ENCODE data around the gene CLSTN3.
"Not testable (repeated sequence)": the region's sequence is repeated elsewhere in the genome, so short reads cannot be mapped to it uniquely, and the experiment has no call there.

CLSTN3 gene

GRCh38 chr12:7103837-7104584 is 26.2 kb upstream of the CLSTN3 start:
- ATAC-seq (ENCODE audit: low read depth) (no peak), DNase-seq (ENCODE audit: low spot score) (no peak)
- Histone ChIP-seq H3K27ac (ENCODE audit: poor library complexity, severe bottlenecking) (no peak overlapping the region), H3K27me3 (ENCODE audit: insufficient read depth, poor library complexity, severe bottlenecking) (no peaks in the 10 kb centered on the region), H3K36me3 (ENCODE audit: low read depth) (peaks cover 13% of the 10 kb centered on the region; the same call in 1 of the 2 replicates), H3K4me3 (ENCODE audit: severe bottlenecking) (no peak overlapping the region), H3K4me1 (ENCODE audit: insufficient read depth, poor library complexity, severe bottlenecking) (no peaks in the 10 kb centered on the region), H3K9me3 (ENCODE audit: severe bottlenecking) (no peaks in the 10 kb centered on the region)
- no peak for TF ChIP-seq CTCF (IDR thresholded peaks at IDR 0.05; ENCODE audit: poor library complexity, severe bottlenecking)

DNA sequence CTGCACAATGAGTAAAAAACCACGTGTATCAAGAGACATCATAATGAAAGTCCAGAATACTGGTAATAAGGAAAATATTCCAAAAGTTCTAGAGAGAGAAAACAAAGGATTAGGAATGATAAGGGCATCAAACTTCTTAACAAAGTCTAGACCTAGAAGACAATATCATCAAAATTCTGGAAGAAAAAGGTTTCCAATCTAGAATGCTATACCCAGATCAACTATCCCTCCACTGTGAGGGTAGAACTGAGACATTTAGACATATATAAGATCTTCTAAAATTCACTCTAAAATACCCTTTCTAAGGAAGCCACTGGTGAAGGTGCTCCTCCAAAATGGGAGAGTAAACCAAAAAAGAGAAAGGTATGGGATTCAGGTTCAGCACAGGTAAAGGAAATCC is 24.1 kb upstream of the CLSTN3 start:
- Histone ChIP-seq H3K36me3 (ENCODE audit: low read depth) (peaks cover 13% of the 10 kb centered on the region; the same call in 1 of the 2 replicates), H3K27me3 (ENCODE audit: insufficient read depth, poor library complexity, severe bottlenecking) (no peaks in the 10 kb centered on the region), H3K4me3 (ENCODE audit: severe bottlenecking) (no peak overlapping the region), H3K27ac (ENCODE audit: poor library complexity, severe bottlenecking) (no peak overlapping the region), H3K4me1 (ENCODE audit: insufficient read depth, poor library complexity, severe bottlenecking) (no peaks in the 10 kb centered on the region), H3K9me3 (ENCODE audit: severe bottlenecking) (no peaks in the 10 kb centered on the region)
- no peak for ATAC-seq (ENCODE audit: low read depth)
- DNase-seq (ENCODE audit: low spot score) = no peak
- no peak for TF ChIP-seq CTCF (IDR thresholded peaks at IDR 0.05; ENCODE audit: poor library complexity, severe bottlenecking)

DNA sequence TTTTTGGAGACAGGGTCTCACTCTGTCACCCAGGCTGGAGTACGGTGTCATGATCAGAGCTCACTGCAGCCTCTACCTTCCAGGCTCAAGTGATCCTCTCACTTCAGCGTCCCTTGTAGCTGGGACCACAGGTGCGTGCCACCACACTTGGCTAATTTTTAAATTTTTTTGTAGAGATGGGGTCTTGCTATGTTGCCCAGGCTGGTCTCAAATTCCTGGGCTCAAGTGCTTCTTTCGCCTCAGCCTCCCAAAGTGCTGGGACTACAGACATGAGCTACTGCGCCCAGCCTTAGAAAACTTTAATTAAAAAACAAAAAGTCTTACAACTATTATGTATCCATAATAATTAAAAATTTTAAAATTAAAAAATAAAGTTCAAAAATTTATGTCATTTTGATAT is 23.0 kb upstream of the CLSTN3 start:
- ATAC-seq (ENCODE audit: low read depth) = not testable (repeated sequence)

GRCh38 chr12:7107636-7108002 is 22.6 kb upstream of the CLSTN3 start:
- no peak for DNase-seq (ENCODE audit: low spot score)
- no peak; the same call in 2 of the 3 replicates for ATAC-seq (ENCODE audit: low read depth)
- H3K4me3 ChIP-seq (ENCODE audit: severe bottlenecking) = peak overlapping the region; percentile 46
- TF ChIP-seq CTCF (IDR thresholded peaks at IDR 0.05; ENCODE audit: poor library complexity, severe bottlenecking) = no peak
- H3K27ac ChIP-seq (ENCODE audit: poor library complexity, severe bottlenecking) = peak overlapping the region; percentile 80
- no peaks in the 10 kb centered on the region for H3K9me3 ChIP-seq (ENCODE audit: severe bottlenecking)
- H3K36me3 ChIP-seq (ENCODE audit: low read depth) = peaks cover 13% of the 10 kb centered on the region
- no peaks in the 10 kb centered on the region for H3K4me1 ChIP-seq (ENCODE audit: insufficient read depth, poor library complexity, severe bottlenecking)
- no peaks in the 10 kb centered on the region for H3K27me3 ChIP-seq (ENCODE audit: insufficient read depth, poor library complexity, severe bottlenecking)

More for the DNA sequence above, 23.0 kb upstream of the CLSTN3 start:
- H3K27me3 ChIP-seq (ENCODE audit: insufficient read depth, poor library complexity, severe bottlenecking); H3K27ac ChIP-seq (ENCODE audit: poor library complexity, severe bottlenecking); H3K4me3 ChIP-seq (ENCODE audit: severe bottlenecking); H3K9me3 ChIP-seq (ENCODE audit: severe bottlenecking); H3K4me1 ChIP-seq (ENCODE audit: insufficient read depth, poor library complexity, severe bottlenecking); DNase-seq (ENCODE audit: low spot score): not testable (repeated sequence)
- peaks cover 13% of the 10 kb centered on the region for H3K36me3 ChIP-seq (ENCODE audit: low read depth)

DNA sequence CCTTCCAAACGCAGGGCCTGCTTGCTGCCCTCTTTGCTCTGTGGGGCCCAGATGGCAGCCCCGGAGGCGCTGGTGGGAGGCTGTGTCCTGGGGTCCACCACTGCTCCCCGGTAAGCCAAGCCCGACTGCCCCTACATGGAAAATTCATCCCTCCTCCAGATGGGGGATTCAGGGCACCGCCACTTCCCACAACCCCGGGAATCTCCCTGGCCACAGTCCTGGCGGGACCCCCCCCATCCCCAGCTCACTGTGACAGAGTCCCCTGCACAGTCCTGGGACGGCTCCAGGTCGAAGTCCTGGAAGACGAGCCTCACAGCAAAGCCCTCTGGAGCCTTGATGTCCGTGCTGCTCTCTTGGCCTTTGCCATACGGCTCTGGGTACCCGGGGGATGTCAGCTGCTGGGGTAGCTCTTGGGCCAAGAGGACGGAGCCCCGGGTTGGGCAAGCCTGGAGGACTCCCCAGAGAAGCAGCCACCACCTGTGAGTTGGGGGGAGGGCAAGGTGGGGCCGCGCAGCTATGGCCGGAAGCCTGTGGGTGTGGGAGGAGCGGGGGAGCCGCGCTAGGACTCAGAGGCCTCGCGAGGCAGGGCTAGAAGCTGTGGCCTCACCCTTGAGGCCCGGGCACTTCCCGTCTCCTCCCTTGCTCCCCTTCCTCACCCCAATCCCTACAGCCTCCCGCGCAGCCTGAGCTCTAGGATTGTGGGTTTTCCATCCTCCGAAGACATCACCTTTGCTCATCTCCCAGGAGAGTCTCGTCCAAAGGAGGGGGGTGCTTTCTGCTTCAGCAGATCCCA is 22.0 kb upstream of the CLSTN3 start:
- Histone ChIP-seq H3K36me3 (ENCODE audit: low read depth) (peaks cover 15% of the 10 kb centered on the region), H3K4me3 (ENCODE audit: severe bottlenecking) (peak overlapping the region; percentile 46), H3K4me1 (ENCODE audit: insufficient read depth, poor library complexity, severe bottlenecking) (no peaks in the 10 kb centered on the region), H3K9me3 (ENCODE audit: severe bottlenecking) (no peaks in the 10 kb centered on the region), H3K27me3 (ENCODE audit: insufficient read depth, poor library complexity, severe bottlenecking) (no peaks in the 10 kb centered on the region), H3K27ac (ENCODE audit: poor library complexity, severe bottlenecking) (peak overlapping the region; percentile 80)
- DNase-seq (ENCODE audit: low spot score) = peak; percentile 76
- ATAC-seq (ENCODE audit: low read depth) = peak; percentile 96
- no peak for TF ChIP-seq CTCF (IDR thresholded peaks at IDR 0.05; ENCODE audit: poor library complexity, severe bottlenecking)
